Measurements from ENCODE around the gene CFAP221.

Gene CFAP221

DNA sequence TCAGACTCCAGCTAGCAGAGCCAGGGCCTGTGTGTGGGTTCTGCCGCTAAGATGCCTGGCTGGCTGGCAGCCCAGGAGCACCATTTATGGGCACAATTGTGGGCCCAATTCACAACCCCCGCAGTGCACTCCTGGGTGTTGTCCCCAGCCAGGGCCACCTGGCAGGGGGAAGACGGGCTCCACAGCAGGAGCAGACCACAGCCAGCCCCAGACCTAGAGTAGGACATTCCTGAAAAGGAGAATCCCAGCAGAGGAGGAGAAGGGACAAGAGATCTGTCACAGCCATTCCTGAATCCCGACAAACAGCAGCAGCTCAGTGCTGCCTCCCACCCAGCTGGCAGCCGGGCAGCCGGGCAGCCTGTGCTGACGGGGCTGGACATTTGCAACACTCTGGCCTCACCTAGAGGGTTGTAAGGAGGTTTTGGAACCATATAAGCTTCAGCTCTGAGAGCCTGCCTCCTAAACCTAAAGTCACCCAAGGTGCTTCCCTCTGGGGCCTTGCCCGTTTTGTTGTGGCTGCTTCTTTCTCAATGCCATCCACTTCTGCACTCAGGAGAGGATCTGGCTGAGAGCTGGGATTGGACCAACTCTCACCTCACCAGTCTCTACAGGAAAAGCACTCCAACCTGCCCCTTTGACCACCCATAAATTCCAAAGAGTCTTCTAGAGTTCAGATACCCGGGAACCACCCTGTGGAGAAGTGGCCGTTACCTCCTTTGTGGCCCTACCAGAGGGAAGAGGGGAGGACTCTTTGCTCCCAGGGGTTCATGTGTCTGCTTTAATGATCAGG lies 130.7 kb downstream of the CFAP221 start:
- H3F3A ChIP-seq (ENCODE audit: insufficient read depth): peaks cover 3% of the 10 kb centered on the region; the same call in 1 of the 2 replicates
- H2AFZ ChIP-seq (ENCODE audit: low read depth, low read length, severe bottlenecking): no peak overlapping the region

DNA sequence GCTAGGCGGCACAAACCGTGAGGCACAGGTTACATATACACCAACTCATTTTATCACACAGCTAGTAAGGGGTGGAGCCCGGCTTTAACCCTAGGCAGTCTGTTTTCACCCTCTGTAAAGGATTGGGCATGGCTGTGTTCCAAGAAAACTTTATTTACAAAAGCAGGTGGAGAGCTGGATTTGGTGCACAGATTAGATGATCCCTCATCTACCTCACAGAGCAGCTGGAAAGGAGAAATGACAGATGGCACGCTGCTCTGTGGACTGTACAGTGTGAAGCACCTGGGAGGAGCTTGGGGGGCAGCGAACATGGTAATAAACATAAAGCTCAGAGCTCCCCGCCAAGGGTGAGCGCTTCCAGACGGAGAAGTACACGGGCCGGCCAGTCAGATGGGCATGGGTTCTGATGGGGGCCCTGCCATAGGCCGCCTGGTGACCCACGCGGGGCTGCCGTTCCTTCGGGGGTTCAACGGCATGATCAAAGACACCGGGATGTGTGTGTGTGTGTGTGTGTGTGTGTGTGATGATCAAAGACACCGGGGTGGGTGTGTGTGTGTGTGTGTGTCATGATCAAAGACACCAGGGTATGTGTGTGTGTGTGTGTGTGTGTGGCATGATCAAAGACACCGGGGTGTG lies 133.9 kb downstream of the CFAP221 start:
- Histone ChIP-seq H3K9me3 (ENCODE audit: insufficient read depth, low read length) (no peaks in the 10 kb centered on the region), H3K9ac (ENCODE audit: low read length) (no peak overlapping the region), H2AFZ (ENCODE audit: low read depth, low read length, severe bottlenecking) (peak overlapping the region; percentile 87), H3K9me2 (replicated peaks; ENCODE audit: insufficient read depth, low read length) (no peaks in the 10 kb centered on the region), H3K79me2 (ENCODE audit: insufficient read depth, low read length) (peaks cover 20% of the 10 kb centered on the region), H3K27ac (ENCODE audit: low read depth, low read length) (no peak overlapping the region), H3K27me3 (ENCODE audit: low read length) (no peaks in the 10 kb centered on the region), H3K4me2 (ENCODE audit: low read depth, low read length, poor library complexity, severe bottlenecking) (no peak overlapping the region), H3K36me3 (ENCODE audit: low read length) (no peaks in the 10 kb centered on the region), H3K4me3 (ENCODE audit: insufficient read depth, low read length, poor library complexity, severe bottlenecking) (no peak overlapping the region), H4K20me1 (ENCODE audit: low read depth, low read length) (no peaks in the 10 kb centered on the region), H3F3A (ENCODE audit: insufficient read depth) (peaks cover 3% of the 10 kb centered on the region; the same call in 1 of the 2 replicates)
- no peak for TF ChIP-seq EZH2phosphoT487 (conservative IDR thresholded peaks at IDR 0.05; ENCODE audit: low read length)
- TF ChIP-seq, protein P1, sequence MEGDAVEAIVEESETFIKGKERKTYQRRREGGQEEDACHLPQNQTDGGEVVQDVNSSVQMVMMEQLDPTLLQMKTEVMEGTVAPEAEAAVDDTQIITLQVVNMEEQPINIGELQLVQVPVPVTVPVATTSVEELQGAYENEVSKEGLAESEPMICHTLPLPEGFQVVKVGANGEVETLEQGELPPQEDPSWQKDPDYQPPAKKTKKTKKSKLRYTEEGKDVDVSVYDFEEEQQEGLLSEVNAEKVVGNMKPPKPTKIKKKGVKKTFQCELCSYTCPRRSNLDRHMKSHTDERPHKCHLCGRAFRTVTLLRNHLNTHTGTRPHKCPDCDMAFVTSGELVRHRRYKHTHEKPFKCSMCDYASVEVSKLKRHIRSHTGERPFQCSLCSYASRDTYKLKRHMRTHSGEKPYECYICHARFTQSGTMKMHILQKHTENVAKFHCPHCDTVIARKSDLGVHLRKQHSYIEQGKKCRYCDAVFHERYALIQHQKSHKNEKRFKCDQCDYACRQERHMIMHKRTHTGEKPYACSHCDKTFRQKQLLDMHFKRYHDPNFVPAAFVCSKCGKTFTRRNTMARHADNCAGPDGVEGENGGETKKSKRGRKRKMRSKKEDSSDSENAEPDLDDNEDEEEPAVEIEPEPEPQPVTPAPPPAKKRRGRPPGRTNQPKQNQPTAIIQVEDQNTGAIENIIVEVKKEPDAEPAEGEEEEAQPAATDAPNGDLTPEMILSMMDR (IDR thresholded peaks at IDR 0.05; ENCODE audit: insufficient read depth, low read length, poor library complexity, severe bottlenecking): no peak

More for the DNA sequence above, 130.7 kb downstream of the CFAP221 start:
- H3K9me3 ChIP-seq (ENCODE audit: insufficient read depth, low read length): no peaks in the 10 kb centered on the region
- H3K4me2 ChIP-seq (ENCODE audit: low read depth, low read length, poor library complexity, severe bottlenecking): no peak overlapping the region
- TF ChIP-seq EZH2phosphoT487 (conservative IDR thresholded peaks at IDR 0.05; ENCODE audit: low read length): no peak
- TF ChIP-seq, protein P1 (IDR thresholded peaks at IDR 0.05; ENCODE audit: insufficient read depth, low read length, poor library complexity, severe bottlenecking): no peak
- no peaks in the 10 kb centered on the region for H3K36me3 ChIP-seq (ENCODE audit: low read length)
- no peaks in the 10 kb centered on the region for H3K27me3 ChIP-seq (ENCODE audit: low read length)
- H3K27ac ChIP-seq (ENCODE audit: low read depth, low read length): no peak overlapping the region
- H3K4me3 ChIP-seq (ENCODE audit: insufficient read depth, low read length, poor library complexity, severe bottlenecking): no peak overlapping the region
- no peak overlapping the region for H3K9ac ChIP-seq (ENCODE audit: low read length)
- H3K9me2 ChIP-seq (replicated peaks; ENCODE audit: insufficient read depth, low read length): no peaks in the 10 kb centered on the region
- peaks cover 8% of the 10 kb centered on the region for H3K79me2 ChIP-seq (ENCODE audit: insufficient read depth, low read length)
- H4K20me1 ChIP-seq (ENCODE audit: low read depth, low read length): no peaks in the 10 kb centered on the region

DNA sequence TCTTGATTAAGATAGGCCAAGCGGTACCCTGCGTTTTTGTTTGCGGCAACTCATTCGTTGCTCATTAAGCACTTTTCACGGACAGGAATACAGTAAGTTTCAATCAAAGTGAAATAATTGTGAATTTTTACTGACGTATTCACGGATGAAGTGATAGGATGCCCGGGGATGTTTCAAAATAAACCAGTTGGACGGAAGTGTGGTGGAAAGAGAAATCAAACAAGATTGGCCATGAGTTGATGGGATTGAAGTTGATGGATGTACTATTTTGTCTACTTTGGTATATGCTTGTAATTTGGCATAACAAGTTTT lies 135.2 kb downstream of the CFAP221 start:
- peak overlapping the region; percentile 88 for H3K9ac ChIP-seq (ENCODE audit: low read length)
- no peak for TF ChIP-seq EZH2phosphoT487 (conservative IDR thresholded peaks at IDR 0.05; ENCODE audit: low read length)
- TF ChIP-seq, protein P1 (IDR thresholded peaks at IDR 0.05; ENCODE audit: insufficient read depth, low read length, poor library complexity, severe bottlenecking): no peak
- no peaks in the 10 kb centered on the region for H3K27me3 ChIP-seq (ENCODE audit: low read length)
- no peaks in the 10 kb centered on the region for H3K9me3 ChIP-seq (ENCODE audit: insufficient read depth, low read length)
- no peaks in the 10 kb centered on the region for H3K9me2 ChIP-seq (replicated peaks; ENCODE audit: insufficient read depth, low read length)
- peak overlapping the region; percentile 31 for H3K27ac ChIP-seq (ENCODE audit: low read depth, low read length)
- no peaks in the 10 kb centered on the region for H4K20me1 ChIP-seq (ENCODE audit: low read depth, low read length)
- H3K36me3 ChIP-seq (ENCODE audit: low read length): no peaks in the 10 kb centered on the region
- H3F3A ChIP-seq (ENCODE audit: insufficient read depth): peaks cover 3% of the 10 kb centered on the region; the same call in 1 of the 2 replicates
- peak overlapping the region; percentile 87 for H2AFZ ChIP-seq (ENCODE audit: low read depth, low read length, severe bottlenecking)
- H3K4me3 ChIP-seq (ENCODE audit: insufficient read depth, low read length, poor library complexity, severe bottlenecking): peak overlapping the region; percentile 86
- peak overlapping the region; percentile 88 for H3K4me2 ChIP-seq (ENCODE audit: low read depth, low read length, poor library complexity, severe bottlenecking)
- peaks cover 20% of the 10 kb centered on the region for H3K79me2 ChIP-seq (ENCODE audit: insufficient read depth, low read length)

All from SU-DHL-6 (cell line).